Panc1 (cell line): ENCODE measurements around the gene CNDP1.

Experiments
- CTCF ChIP-seq: fragments of 450-650 bp; IDR thresholded peaks from 2 replicates; pipeline ENCODE4 v1.5.1; 2017; ENCODE audit warnings: mild to moderate bottlenecking
- POLR2AphosphoS5 ChIP-seq: IDR thresholded peaks from 2 replicates; pipeline ENCODE4 v1.6.1; 2012; ENCODE audit warnings: mild to moderate bottlenecking, low read depth, low read length, moderate library complexity
- TCF7L2 ChIP-seq: IDR thresholded peaks from 2 replicates; pipeline ENCODE4 v1.6.1; 2011; ENCODE audit warnings: mild to moderate bottlenecking, low read depth, low read length, inconsistent platforms
- TF ChIP-seq, protein P1 (sequence below), 2 experiments: IDR thresholded peaks; 2 replicates each; pipeline ENCODE4 v1.6.1; 2011 to 2012; ENCODE audit warnings: low read depth in 2 of 2, control low read depth in 1 of 2, low read length in 1 of 2, mild to moderate bottlenecking in 1 of 2, moderate library complexity in 1 of 2; ENCODE audit not compliant: insufficient read depth in 1 of 2

DNA sequence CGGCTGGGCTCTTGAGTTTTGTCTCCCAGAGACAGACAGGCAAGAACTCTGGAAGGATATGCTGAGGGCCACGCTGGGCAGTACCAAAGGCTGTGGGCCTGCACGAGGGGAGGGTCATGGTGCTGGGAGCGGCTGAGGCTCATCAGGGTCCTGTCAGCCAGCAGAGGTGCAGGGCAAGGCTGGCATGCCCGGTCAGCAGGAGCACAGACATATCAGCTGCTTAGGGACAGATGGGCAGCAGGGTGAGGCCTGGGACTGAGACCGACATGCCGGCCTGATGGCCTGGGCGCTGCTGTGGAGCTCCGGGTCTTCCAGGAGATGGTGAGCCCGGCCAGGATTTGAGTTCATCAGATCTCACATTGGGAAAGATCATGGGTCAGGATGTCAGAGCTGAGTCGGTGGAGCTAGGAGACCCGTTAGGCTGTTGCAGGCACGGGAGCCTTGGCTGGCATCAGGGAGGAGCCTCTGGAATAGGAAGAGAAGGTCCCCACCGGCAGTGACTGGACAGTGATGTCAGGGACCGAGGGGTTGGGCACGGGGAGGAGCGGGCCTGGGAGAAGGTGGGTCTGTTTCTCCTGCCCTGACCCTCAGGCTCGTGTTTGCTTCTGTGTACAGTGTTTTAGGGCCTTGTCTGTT is 19.3 kb upstream of the CNDP1 start:
- TF ChIP-seq CTCF (no peak), POLR2AphosphoS5 (no peak), TCF7L2 (no peak)
- TF ChIP-seq, protein P1, sequence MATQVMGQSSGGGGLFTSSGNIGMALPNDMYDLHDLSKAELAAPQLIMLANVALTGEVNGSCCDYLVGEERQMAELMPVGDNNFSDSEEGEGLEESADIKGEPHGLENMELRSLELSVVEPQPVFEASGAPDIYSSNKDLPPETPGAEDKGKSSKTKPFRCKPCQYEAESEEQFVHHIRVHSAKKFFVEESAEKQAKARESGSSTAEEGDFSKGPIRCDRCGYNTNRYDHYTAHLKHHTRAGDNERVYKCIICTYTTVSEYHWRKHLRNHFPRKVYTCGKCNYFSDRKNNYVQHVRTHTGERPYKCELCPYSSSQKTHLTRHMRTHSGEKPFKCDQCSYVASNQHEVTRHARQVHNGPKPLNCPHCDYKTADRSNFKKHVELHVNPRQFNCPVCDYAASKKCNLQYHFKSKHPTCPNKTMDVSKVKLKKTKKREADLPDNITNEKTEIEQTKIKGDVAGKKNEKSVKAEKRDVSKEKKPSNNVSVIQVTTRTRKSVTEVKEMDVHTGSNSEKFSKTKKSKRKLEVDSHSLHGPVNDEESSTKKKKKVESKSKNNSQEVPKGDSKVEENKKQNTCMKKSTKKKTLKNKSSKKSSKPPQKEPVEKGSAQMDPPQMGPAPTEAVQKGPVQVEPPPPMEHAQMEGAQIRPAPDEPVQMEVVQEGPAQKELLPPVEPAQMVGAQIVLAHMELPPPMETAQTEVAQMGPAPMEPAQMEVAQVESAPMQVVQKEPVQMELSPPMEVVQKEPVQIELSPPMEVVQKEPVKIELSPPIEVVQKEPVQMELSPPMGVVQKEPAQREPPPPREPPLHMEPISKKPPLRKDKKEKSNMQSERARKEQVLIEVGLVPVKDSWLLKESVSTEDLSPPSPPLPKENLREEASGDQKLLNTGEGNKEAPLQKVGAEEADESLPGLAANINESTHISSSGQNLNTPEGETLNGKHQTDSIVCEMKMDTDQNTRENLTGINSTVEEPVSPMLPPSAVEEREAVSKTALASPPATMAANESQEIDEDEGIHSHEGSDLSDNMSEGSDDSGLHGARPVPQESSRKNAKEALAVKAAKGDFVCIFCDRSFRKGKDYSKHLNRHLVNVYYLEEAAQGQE (IDR thresholded peaks at IDR 0.05; ENCODE audit: insufficient read depth in 1 of 2, low read depth in 2 of 2, low read length in 1 of 2): no peak
